ENCODE measurements around the gene TDP1.

Gene TDP1

GRCh38 chr14:89963288-89963978 is 7.7 kb downstream of the TDP1 start:
- no peak for TF ChIP-seq CTCF (conservative IDR thresholded peaks at IDR 0.05; ENCODE audit: low read depth, low read length)

GRCh38 chr14:89965839-89966238 is 10.1 kb downstream of the TDP1 start:
- no peak for TF ChIP-seq CTCF (conservative IDR thresholded peaks at IDR 0.05; ENCODE audit: low read depth, low read length)
- no peak overlapping the region for H3K4me3 ChIP-seq (ENCODE audit: low read depth, low read length)
- DNase-seq (ENCODE audit: low read depth), result no peak

More at GRCh38 chr14:89963288-89963978, 7.7 kb downstream of the TDP1 start:
- no peak overlapping the region for H3K4me3 ChIP-seq (ENCODE audit: low read depth, low read length)
- DNase-seq (ENCODE audit: low read depth), result no peak

- TF ChIP-seq CTCF (conservative IDR thresholded peaks at IDR 0.05; ENCODE audit: low read depth, low read length), result peak; percentile 94
- DNase-seq (ENCODE audit: low read depth), result peak; percentile 90
- H3K4me3 ChIP-seq (ENCODE audit: low read depth, low read length), result no peak overlapping the region
Observed at GRCh38 chr14:89973234-89973823, 17.6 kb downstream of the TDP1 start.

GRCh38 chr14:89977668-89978067 is 21.9 kb downstream of the TDP1 start:
- TF ChIP-seq CTCF (conservative IDR thresholded peaks at IDR 0.05; ENCODE audit: low read depth, low read length), result no peak
- DNase-seq (ENCODE audit: low read depth), result no peak
- no peak overlapping the region for H3K4me3 ChIP-seq (ENCODE audit: low read depth, low read length)

GRCh38 chr14:89978656-89979055 is 22.9 kb downstream of the TDP1 start:
- no peak for TF ChIP-seq CTCF (conservative IDR thresholded peaks at IDR 0.05; ENCODE audit: low read depth, low read length)
- DNase-seq (ENCODE audit: low read depth), result no peak
- no peak overlapping the region for H3K4me3 ChIP-seq (ENCODE audit: low read depth, low read length)

GRCh38 chr14:89983375-89983774 is 27.6 kb downstream of the TDP1 start:
- no peak for TF ChIP-seq CTCF (conservative IDR thresholded peaks at IDR 0.05; ENCODE audit: low read depth, low read length)
- no peak for DNase-seq (ENCODE audit: low read depth)

More at GRCh38 chr14:89983375-89983774, 27.6 kb downstream of the TDP1 start:
- no peak overlapping the region for H3K4me3 ChIP-seq (ENCODE audit: low read depth, low read length)
